ENCODE data around the gene AKT1. TPM values are rescaled to one million over a fixed set of nuclear protein-coding genes. Genes with fewer than 3 reads are reported as not detected.
A peak's percentile ranks its signal among the peaks of the same experiment; 100 is the strongest.

AKT1 gene
- total and polyA plus RNA-seq, 2 of the 13 experiments (the other 11 are each of a cell fraction or from before 2014, with no cell fraction given): 96.2 to 116 TPM

GRCh38 chr14:104726600-104727451 is 68.7 kb downstream of the AKT1 start (continued):
- TF ChIP-seq KIAA2018 (CRISPR knock-in tag; IDR thresholded peaks at IDR 0.05; ENCODE audit: borderline replicate concordance): no peak
- TF ChIP-seq ZNF552 (CRISPR knock-in tag; IDR thresholded peaks at IDR 0.05; ENCODE audit: borderline replicate concordance): no peak
- TF ChIP-seq, protein P1, sequence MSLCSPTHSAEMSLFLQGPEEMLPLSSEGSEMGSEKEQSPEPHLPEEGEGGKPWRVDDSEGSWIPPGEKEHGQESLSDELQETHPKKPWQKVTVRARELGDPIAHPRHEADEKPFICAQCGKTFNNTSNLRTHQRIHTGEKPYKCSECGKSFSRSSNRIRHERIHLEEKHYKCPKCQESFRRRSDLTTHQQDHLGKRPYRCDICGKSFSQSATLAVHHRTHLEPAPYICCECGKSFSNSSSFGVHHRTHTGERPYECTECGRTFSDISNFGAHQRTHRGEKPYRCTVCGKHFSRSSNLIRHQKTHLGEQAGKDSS (CRISPR knock-in tag; IDR thresholded peaks at IDR 0.05; ENCODE audit: borderline replicate concordance, low read depth): peak; percentile 51; the same call in 1 of the 2 replicates
- TF ChIP-seq, protein P2, sequence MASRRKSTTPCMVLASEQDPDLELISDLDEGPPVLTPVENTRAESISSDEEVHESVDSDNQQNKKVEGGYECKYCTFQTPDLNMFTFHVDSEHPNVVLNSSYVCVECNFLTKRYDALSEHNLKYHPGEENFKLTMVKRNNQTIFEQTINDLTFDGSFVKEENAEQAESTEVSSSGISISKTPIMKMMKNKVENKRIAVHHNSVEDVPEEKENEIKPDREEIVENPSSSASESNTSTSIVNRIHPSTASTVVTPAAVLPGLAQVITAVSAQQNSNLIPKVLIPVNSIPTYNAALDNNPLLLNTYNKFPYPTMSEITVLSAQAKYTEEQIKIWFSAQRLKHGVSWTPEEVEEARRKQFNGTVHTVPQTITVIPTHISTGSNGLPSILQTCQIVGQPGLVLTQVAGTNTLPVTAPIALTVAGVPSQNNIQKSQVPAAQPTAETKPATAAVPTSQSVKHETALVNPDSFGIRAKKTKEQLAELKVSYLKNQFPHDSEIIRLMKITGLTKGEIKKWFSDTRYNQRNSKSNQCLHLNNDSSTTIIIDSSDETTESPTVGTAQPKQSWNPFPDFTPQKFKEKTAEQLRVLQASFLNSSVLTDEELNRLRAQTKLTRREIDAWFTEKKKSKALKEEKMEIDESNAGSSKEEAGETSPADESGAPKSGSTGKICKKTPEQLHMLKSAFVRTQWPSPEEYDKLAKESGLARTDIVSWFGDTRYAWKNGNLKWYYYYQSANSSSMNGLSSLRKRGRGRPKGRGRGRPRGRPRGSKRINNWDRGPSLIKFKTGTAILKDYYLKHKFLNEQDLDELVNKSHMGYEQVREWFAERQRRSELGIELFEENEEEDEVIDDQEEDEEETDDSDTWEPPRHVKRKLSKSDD (CRISPR knock-in tag; IDR thresholded peaks at IDR 0.05; ENCODE audit: low read depth): 0 out of 2 replicates have a peak, but pooled peaks have one; percentile 21
- TF ChIP-seq, protein P3, sequence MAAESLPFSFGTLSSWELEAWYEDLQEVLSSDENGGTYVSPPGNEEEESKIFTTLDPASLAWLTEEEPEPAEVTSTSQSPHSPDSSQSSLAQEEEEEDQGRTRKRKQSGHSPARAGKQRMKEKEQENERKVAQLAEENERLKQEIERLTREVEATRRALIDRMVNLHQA (CRISPR knock-in tag; IDR thresholded peaks at IDR 0.05): no peak
- TF ChIP-seq BCLAF1 (IDR thresholded peaks at IDR 0.05): no peak
- TF ChIP-seq POLR2AphosphoS5 (IDR thresholded peaks at IDR 0.05; ENCODE audit: low read depth, low read length): no peak
- TF ChIP-seq ZNF234 (CRISPR knock-in tag; conservative IDR thresholded peaks at IDR 0.05): no peak
- peak; percentile 25; the same call in 1 of the 2 replicates for TF ChIP-seq ZMYM3 (CRISPR knock-in tag; IDR thresholded peaks at IDR 0.05)
- TF ChIP-seq ZSCAN25 (CRISPR knock-in tag; IDR thresholded peaks at IDR 0.05): no peak; the same call in 1 of the 2 replicates
- no peak for TF ChIP-seq REL (CRISPR knock-in tag; conservative IDR thresholded peaks at IDR 0.05)
- TF ChIP-seq MIER2 (CRISPR knock-in tag; IDR thresholded peaks at IDR 0.05): no peak
